HUES48 (cell line): ENCODE results near the gene CTBP2.
A peak's percentile ranks its signal among the peaks of the same experiment; 100 is the strongest.

Source experiments
- H3K27ac ChIP-seq: one replicate; pipeline ENCODE4 v1.7.0; 2013; ENCODE audit warnings: low read depth, low read length, inconsistent platforms
- H3K27me3 ChIP-seq: 2 replicates; pipeline ENCODE4 v1.6.1; 2013; ENCODE audit warnings: mild to moderate bottlenecking, low read length; ENCODE audit not compliant: control insufficient read depth, insufficient read depth
- H3K36me3 ChIP-seq: 2 replicates; pipeline ENCODE4 v1.6.1; 2013; ENCODE audit warnings: low read length; ENCODE audit not compliant: control insufficient read depth, insufficient read depth
- H3K4me1 ChIP-seq: 2 replicates; pipeline ENCODE4 v1.6.1; 2013; ENCODE audit warnings: mild to moderate bottlenecking, low read length; ENCODE audit not compliant: control insufficient read depth, insufficient read depth
- H3K4me3 ChIP-seq: 2 replicates; pipeline ENCODE4 v1.5.1; 2013; ENCODE audit warnings: mild to moderate bottlenecking, low read depth, low read length
- H3K9ac ChIP-seq: 2 replicates; pipeline ENCODE4 v1.6.1; 2013; ENCODE audit warnings: mild to moderate bottlenecking, low read depth, low read length, moderate library complexity
- H3K9me3 ChIP-seq: 2 replicates; pipeline ENCODE4 v1.6.1; 2013; ENCODE audit warnings: low read length; ENCODE audit not compliant: control insufficient read depth, insufficient read depth

Gene CTBP2

GRCh38 chr10:125140151-125140550 lies 20.2 kb downstream of the CTBP2 start:
- Histone ChIP-seq H3K36me3 (peaks cover 63% of the 10 kb centered on the region), H3K4me3 (no peak overlapping the region), H3K4me1 (peaks cover 84% of the 10 kb centered on the region), H3K9ac (no peak overlapping the region), H3K27ac (no peak overlapping the region), H3K9me3 (no peaks in the 10 kb centered on the region), H3K27me3 (no peaks in the 10 kb centered on the region)

- Histone ChIP-seq H3K4me3 (no peak overlapping the region), H3K4me1 (peaks cover 82% of the 10 kb centered on the region), H3K9me3 (no peaks in the 10 kb centered on the region), H3K36me3 (peaks cover 70% of the 10 kb centered on the region), H3K9ac (no peak overlapping the region; the same call in 1 of the 2 replicates), H3K27me3 (no peaks in the 10 kb centered on the region), H3K27ac (peak overlapping the region; percentile 10)
Measured at GRCh38 chr10:125137601-125138438, 22.5 kb downstream of the CTBP2 start.

- Histone ChIP-seq H3K9me3 (no peaks in the 10 kb centered on the region), H3K27me3 (no peaks in the 10 kb centered on the region), H3K27ac (peak overlapping the region; percentile 56), H3K4me3 (no peak overlapping the region), H3K9ac (no peak overlapping the region), H3K36me3 (peaks cover 71% of the 10 kb centered on the region), H3K4me1 (peaks cover 85% of the 10 kb centered on the region)
Measured at GRCh38 chr10:125136087-125136486, 24.3 kb downstream of the CTBP2 start.

GRCh38 chr10:125135771-125136035 lies 24.7 kb downstream of the CTBP2 start:
- Histone ChIP-seq H3K4me1 (peaks cover 85% of the 10 kb centered on the region), H3K27me3 (no peaks in the 10 kb centered on the region), H3K27ac (peak overlapping the region; percentile 56)

GRCh38 chr10:125134916-125135770 lies 25.2 kb downstream of the CTBP2 start:
- H3K9ac ChIP-seq = no peak overlapping the region
- H3K9me3 ChIP-seq = no peaks in the 10 kb centered on the region
- H3K27ac ChIP-seq = peak overlapping the region; percentile 56
- peaks cover 84% of the 10 kb centered on the region for H3K4me1 ChIP-seq
- H3K4me3 ChIP-seq = no peak overlapping the region
- H3K27me3 ChIP-seq = no peaks in the 10 kb centered on the region
- H3K36me3 ChIP-seq = peaks cover 78% of the 10 kb centered on the region

More at GRCh38 chr10:125135771-125136035, 24.7 kb downstream of the CTBP2 start:
- Histone ChIP-seq H3K9me3 (no peaks in the 10 kb centered on the region), H3K36me3 (peaks cover 75% of the 10 kb centered on the region), H3K4me3 (no peak overlapping the region), H3K9ac (no peak overlapping the region)

- no peaks in the 10 kb centered on the region for H3K9me3 ChIP-seq
- H3K36me3 ChIP-seq = peaks cover 75% of the 10 kb centered on the region
- peak overlapping the region; percentile 26 for H3K27ac ChIP-seq
- no peak overlapping the region for H3K9ac ChIP-seq
- no peaks in the 10 kb centered on the region for H3K27me3 ChIP-seq
- H3K4me1 ChIP-seq = peaks cover 77% of the 10 kb centered on the region
- no peak overlapping the region for H3K4me3 ChIP-seq
Measured at GRCh38 chr10:125134483-125134848, 25.9 kb downstream of the CTBP2 start.

- Histone ChIP-seq H3K27ac (peak overlapping the region; percentile 26), H3K36me3 (peaks cover 76% of the 10 kb centered on the region)
Measured at GRCh38 chr10:125133696-125134482, 26.5 kb downstream of the CTBP2 start.

GRCh38 chr10:125132344-125132743 lies 28.0 kb downstream of the CTBP2 start:
- Histone ChIP-seq H3K9me3 (no peaks in the 10 kb centered on the region), H3K9ac (no peak overlapping the region), H3K27ac (no peak overlapping the region), H3K36me3 (peaks cover 75% of the 10 kb centered on the region), H3K4me3 (no peak overlapping the region), H3K27me3 (no peaks in the 10 kb centered on the region), H3K4me1 (peaks cover 62% of the 10 kb centered on the region)

More at GRCh38 chr10:125133696-125134482, 26.5 kb downstream of the CTBP2 start:
- H3K9ac ChIP-seq = no peak overlapping the region
- H3K4me1 ChIP-seq = peaks cover 71% of the 10 kb centered on the region
- H3K9me3 ChIP-seq = no peaks in the 10 kb centered on the region
- no peak overlapping the region for H3K4me3 ChIP-seq
- no peaks in the 10 kb centered on the region for H3K27me3 ChIP-seq

GRCh38 chr10:125130916-125131315 lies 29.4 kb downstream of the CTBP2 start:
- Histone ChIP-seq H3K4me1 (peaks cover 52% of the 10 kb centered on the region), H3K36me3 (peaks cover 68% of the 10 kb centered on the region), H3K27me3 (no peaks in the 10 kb centered on the region), H3K4me3 (no peak overlapping the region), H3K27ac (no peak overlapping the region), H3K9me3 (no peaks in the 10 kb centered on the region), H3K9ac (no peak overlapping the region)

- peaks cover 75% of the 10 kb centered on the region for H3K36me3 ChIP-seq
- H3K4me1 ChIP-seq = peaks cover 51% of the 10 kb centered on the region
- no peak overlapping the region for H3K27ac ChIP-seq
- H3K4me3 ChIP-seq = no peak overlapping the region
- no peaks in the 10 kb centered on the region for H3K27me3 ChIP-seq
- H3K9me3 ChIP-seq = no peaks in the 10 kb centered on the region
- H3K9ac ChIP-seq = no peak overlapping the region
Measured at GRCh38 chr10:125130260-125130659, 30.1 kb downstream of the CTBP2 start.
